Spleen (tissue), 11 donors: Measurements from ENCODE around the gene CHD9NB. TPM values are rescaled to one million over a fixed set of nuclear protein-coding genes. Genes with fewer than 3 reads are reported as not detected.

Experiments
- DNase-seq: peaks from one replicate; pipeline ENCODE4 v3.0.0-alpha.2; 2020
- H3K27ac ChIP-seq, 8 donors: fragments of 200-600 bp; sonication (generic) in 7 of 8; 1 replicate in 4 of 8; 2 replicates in 4 of 8; pipeline versions ENCODE4 v1.5.0 to v1.8.0; 2016 to 2021; ENCODE audit warnings: inconsistent platforms in 4 of 8, mild to moderate bottlenecking in 4 of 8, moderate library complexity in 1 of 8
- H3K27me3 ChIP-seq, 7 donors: fragments of 200-600 bp; sonication (generic) in 6 of 7; replicated peaks in 1 of 7; 1 replicate in 4 of 7; 2 replicates in 3 of 7; pipeline versions ENCODE4 v1.5.0 to v1.8.0; 2016 to 2021; ENCODE audit warnings: inconsistent platforms in 3 of 7, mild to moderate bottlenecking in 1 of 7
- H3K36me3 ChIP-seq, 6 donors: fragments of 200-600 bp; sonication (generic) in 5 of 6; 1 replicate in 4 of 6; 2 replicates in 2 of 6; pipeline versions ENCODE4 v1.5.0 to v1.8.0; 2016 to 2021; ENCODE audit warnings: inconsistent platforms in 2 of 6
- H3K4me1 ChIP-seq, 6 donors: fragments of 200-600 bp; sonication (generic) in 5 of 6; 1 replicate in 3 of 6; 2 replicates in 3 of 6; pipeline versions ENCODE4 v1.5.0 to v1.8.0; 2016 to 2021; ENCODE audit warnings: inconsistent platforms in 3 of 6
- H3K4me3 ChIP-seq, 8 donors: fragments of 200-600 bp; sonication (generic) in 7 of 8; 1 replicate in 4 of 8; 2 replicates in 4 of 8; pipeline versions ENCODE4 v1.5.0 to v1.8.0; 2016 to 2021; ENCODE audit warnings: inconsistent platforms in 4 of 8, mild to moderate bottlenecking in 4 of 8, moderate library complexity in 2 of 8
- H3K9me3 ChIP-seq, 8 donors: fragments of 200-600 bp; sonication (generic) in 7 of 8; 1 replicate in 4 of 8; 2 replicates in 4 of 8; pipeline versions ENCODE4 v1.5.0 to v1.8.0; 2016 to 2021; ENCODE audit warnings: inconsistent platforms in 4 of 8
- POLR2A ChIP-seq, 3 donors: fragments of 450-650 bp; IDR thresholded peaks; one replicate each; pipeline ENCODE4 v1.5.1; 2017; ENCODE audit warnings: antibody characterized with exemption in 3 of 3, mild to moderate bottlenecking in 1 of 3
- POLR2AphosphoS5 ChIP-seq, 3 donors: sonication (generic); formaldehyde crosslinking; IDR thresholded peaks; one replicate each; pipeline ENCODE4 v1.5.1; 2017; ENCODE audit warnings: antibody characterized with exemption in 3 of 3
- WGBS, 5 donors: extraction: QIAGEN DNeasy Blood & Tissue Kit in 3 of 5; methylation state at CpG; one replicate each; pipeline versions ENCODE4 v1.1.5 to v1.1.7; 2013 to 2018; 5-methylcytosine and 5-hydroxymethylcytosine counted together
- intact Hi-C: fragments of 100-400 bp; cut with DNase I; formaldehyde crosslinking; loops from one replicate; pipeline ENCODE4 v1.15.0; 2023; ENCODE audit warnings: low total_unique reads
- polyA plus RNA-seq, 3 donors: library from polyadenylated mRNA; stranded (reverse); fragments of 200-250 nt; gene quantifications; one replicate each; pipeline ENCODE4 v1.2.1, GENCODE V29; 2013
- total RNA-seq, 7 donors: library from RNA; depleted of rRNA in 3 of 7; stranded (reverse); fragments of >200 nt in 3 of 7; fragmentation: NEBNext Ultra II Directional in 4 of 7; extraction: Animal tissue kit (Norgen Biotek cat#: 25700) in 4 of 7; gene quantifications; one replicate each; pipeline versions ENCODE4 v1.1.0 to v1.2.1, GENCODE V29; 2016 to 2021
- TF ChIP-seq, protein P1 (sequence below), 11 experiments: fragments of 200-600 bp in 7 of 11; fragments of 450-650 bp in 4 of 11; sonication (generic) in 4 of 11; IDR thresholded peaks in 8 of 11; conservative IDR thresholded peaks in 3 of 11; 1 replicate in 7 of 11; 2 replicates in 4 of 11; pipeline versions ENCODE4 v1.4.0 to v1.8.0; 2016 to 2021; ENCODE audit warnings: antibody characterized with exemption in 11 of 11, inconsistent platforms in 4 of 11, mild to moderate bottlenecking in 1 of 11
- donor health status: healthy with polysubstance abuse.
- donor health status: DM: no; HTN: no; CAD: no; lungs with moderate emphysema.
- donor health status: DM: no; HTN: no; CAD: no.
- donor health status: Bipolar disorder and iron deficiency.
- donor health status: healthy.
- donor health status: DM: no; HTN: no; CAD: no.
- donor health status: DM: yes; HTN: yes; CAD: no.

CHD9NB gene
- total and polyA plus RNA-seq, 10 donors = 0.10 to 0.27 TPM; not detected in 8

DNA sequence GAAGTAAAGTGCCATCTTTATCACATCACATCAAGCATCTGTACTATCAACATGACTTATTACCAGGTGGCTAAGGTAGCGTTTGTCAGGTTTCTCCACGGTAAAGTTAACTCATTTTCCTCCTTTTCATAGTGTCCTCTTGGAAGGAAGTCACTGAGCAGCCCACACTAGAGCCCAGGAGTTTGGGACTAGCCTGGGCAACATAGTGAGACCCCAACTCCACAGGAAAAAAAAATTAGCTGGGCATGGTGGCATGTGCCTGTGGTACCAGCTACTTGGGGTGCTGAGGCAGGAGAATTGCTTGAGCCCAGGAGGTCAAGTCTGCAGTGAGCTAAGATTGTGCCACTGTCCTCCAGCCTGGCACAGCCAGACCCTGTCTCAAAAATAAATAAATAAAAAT is 15.0 kb upstream of the CHD9NB start:
- Histone ChIP-seq H3K36me3 (no peaks in the 10 kb centered on the region), H3K4me3 (no peak overlapping the region), H3K4me1 (peaks cover 29 to 100% (median 89%) of the 10 kb centered on the region in 6 donors), H3K27ac (peak overlapping the region; percentile 30 to 78 (median 52)), H3K27me3 (no peaks in the 10 kb centered on the region), H3K9me3 (no peaks in the 10 kb centered on the region)
- WGBS, 5 donors = 72 to 89% (median 77%) methylated on average over 2 of the region's 2 CpGs
- TF ChIP-seq POLR2A (IDR thresholded peaks at IDR 0.05) = no peak
- no peak for TF ChIP-seq POLR2AphosphoS5 (IDR thresholded peaks at IDR 0.05)
- TF ChIP-seq, protein P1, sequence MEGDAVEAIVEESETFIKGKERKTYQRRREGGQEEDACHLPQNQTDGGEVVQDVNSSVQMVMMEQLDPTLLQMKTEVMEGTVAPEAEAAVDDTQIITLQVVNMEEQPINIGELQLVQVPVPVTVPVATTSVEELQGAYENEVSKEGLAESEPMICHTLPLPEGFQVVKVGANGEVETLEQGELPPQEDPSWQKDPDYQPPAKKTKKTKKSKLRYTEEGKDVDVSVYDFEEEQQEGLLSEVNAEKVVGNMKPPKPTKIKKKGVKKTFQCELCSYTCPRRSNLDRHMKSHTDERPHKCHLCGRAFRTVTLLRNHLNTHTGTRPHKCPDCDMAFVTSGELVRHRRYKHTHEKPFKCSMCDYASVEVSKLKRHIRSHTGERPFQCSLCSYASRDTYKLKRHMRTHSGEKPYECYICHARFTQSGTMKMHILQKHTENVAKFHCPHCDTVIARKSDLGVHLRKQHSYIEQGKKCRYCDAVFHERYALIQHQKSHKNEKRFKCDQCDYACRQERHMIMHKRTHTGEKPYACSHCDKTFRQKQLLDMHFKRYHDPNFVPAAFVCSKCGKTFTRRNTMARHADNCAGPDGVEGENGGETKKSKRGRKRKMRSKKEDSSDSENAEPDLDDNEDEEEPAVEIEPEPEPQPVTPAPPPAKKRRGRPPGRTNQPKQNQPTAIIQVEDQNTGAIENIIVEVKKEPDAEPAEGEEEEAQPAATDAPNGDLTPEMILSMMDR (IDR thresholded peaks at IDR 0.05 in 8 of 11, conservative IDR thresholded peaks at IDR 0.05 in 3 of 11) = no peak
- no peak for DNase-seq
- intact Hi-C loops = no loop called here

DNA sequence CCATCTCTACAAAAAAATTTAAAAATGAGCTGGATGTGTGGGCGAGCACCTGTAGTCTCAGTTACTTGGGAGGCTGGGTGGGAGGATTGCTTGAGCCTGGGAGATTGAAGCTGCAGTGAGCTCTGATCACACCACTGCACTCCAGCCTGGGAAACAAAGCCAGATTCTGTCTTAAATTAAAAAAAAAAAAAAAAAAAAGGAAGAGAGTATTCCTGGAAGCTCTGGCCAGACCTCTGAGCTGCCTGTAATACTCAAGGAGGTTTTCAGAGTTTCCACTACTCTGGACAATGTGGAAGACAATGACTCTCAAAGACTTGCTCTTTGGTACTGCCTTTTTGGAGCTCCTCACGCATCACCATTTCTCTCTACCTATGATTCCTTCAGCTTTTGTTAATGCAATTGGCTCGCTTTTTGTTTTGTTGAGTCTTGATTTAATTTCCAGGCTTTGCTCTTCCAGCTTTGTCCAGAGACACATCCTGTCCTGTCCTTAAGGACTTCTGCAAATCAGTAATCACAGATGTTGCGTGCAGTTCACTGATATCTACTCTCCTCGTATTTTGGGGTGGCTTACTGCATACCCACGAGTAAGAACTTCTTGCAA is 12.9 kb upstream of the CHD9NB start:
- WGBS, 5 donors = 77 to 88% (median 80%) methylated on average over 6 of the region's 6 CpGs
- intact Hi-C loops = no loop called here
- H3K36me3 ChIP-seq = no peaks in the 10 kb centered on the region
- H3K27ac ChIP-seq = peak overlapping the region in 4 of 8 donors; percentile 48 to 79 (median 62)
- no peaks in the 10 kb centered on the region for H3K9me3 ChIP-seq
- H3K4me3 ChIP-seq = no peak overlapping the region
- H3K27me3 ChIP-seq = no peaks in the 10 kb centered on the region
- DNase-seq = no peak
- TF ChIP-seq POLR2AphosphoS5 (IDR thresholded peaks at IDR 0.05) (no peak), POLR2A (IDR thresholded peaks at IDR 0.05) (no peak)
- TF ChIP-seq, protein P1 (IDR thresholded peaks at IDR 0.05 in 8 of 11, conservative IDR thresholded peaks at IDR 0.05 in 3 of 11) = no peak
- peaks cover 35 to 100% (median 90%) of the 10 kb centered on the region in 6 donors for H3K4me1 ChIP-seq

DNA sequence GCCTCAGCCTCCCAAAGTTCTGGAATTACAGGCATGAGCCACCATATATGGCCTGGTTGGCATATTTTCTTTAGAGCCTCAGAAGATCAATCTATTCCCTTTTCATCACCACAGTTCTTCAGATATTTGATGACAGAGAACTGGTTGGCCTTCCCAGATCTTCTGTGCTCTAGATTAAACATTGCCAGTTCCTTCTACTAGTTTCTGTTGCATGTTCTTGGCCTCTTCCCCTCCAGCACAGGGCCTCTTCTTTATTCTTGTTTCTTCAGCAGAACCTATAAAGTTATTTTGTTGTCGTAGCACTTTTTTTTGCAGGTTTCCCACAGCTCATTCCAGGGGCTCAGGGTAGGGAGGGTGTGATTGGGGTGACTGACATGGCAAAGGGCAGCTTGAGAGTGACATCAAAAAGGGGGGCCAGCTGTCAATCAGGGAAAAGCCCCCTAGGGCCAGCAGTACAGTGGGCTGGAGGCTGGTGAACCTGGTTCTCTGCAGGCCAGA is 11.4 kb upstream of the CHD9NB start:
- DNase-seq = no peak
- Histone ChIP-seq H3K9me3 (no peaks in the 10 kb centered on the region), H3K4me3 (no peak overlapping the region), H3K4me1 (peaks cover 33 to 100% (median 81%) of the 10 kb centered on the region in 6 donors), H3K36me3 (no peaks in the 10 kb centered on the region), H3K27me3 (no peaks in the 10 kb centered on the region), H3K27ac (peak overlapping the region in 6 of 8 donors; percentile 39 to 79 (median 56))
- TF ChIP-seq, protein P1 (IDR thresholded peaks at IDR 0.05 in 8 of 11, conservative IDR thresholded peaks at IDR 0.05 in 3 of 11) = no peak
- TF ChIP-seq POLR2A (IDR thresholded peaks at IDR 0.05) (no peak), POLR2AphosphoS5 (IDR thresholded peaks at IDR 0.05) (no peak)
- intact Hi-C loops = no loop called here
- WGBS, 5 donors = 65 to 85% (median 79%) methylated on average over 1 of the region's 1 CpG

DNA sequence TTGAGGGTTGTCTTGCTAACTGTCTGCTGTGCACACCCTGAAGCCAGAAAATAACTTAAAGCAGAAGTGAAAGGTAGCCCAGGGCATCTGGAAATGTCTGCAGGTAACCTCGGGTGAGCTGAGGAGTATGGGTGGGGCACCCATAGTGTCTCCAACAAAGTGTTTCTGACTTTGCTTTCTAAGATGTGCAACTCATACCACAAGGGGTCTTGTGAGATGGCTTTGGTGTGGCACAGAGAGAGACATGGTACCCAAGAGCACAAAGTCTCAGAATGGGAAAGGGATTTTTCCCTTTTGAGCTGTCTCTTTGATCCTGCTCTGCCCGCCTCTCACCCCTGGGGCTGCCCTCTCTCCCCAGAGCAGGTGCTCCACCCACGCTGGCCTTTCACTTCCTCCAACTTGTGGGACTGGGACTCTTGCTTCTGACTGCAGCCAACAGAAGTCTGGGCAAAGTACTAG is 9.0 kb upstream of the CHD9NB start:
- 10 to 32% (median 21%) methylated on average over 3 of the region's 3 CpGs for WGBS, 5 donors
- H3K4me3 ChIP-seq = peak overlapping the region in 2 of 8 donors; percentile 9 to 44
- intact Hi-C loops = no loop called here
- peak overlapping the region in 6 of 8 donors; percentile 26 to 79 (median 64) for H3K27ac ChIP-seq
- no peaks in the 10 kb centered on the region for H3K36me3 ChIP-seq
- H3K4me1 ChIP-seq = peaks cover 32 to 100% (median 82%) of the 10 kb centered on the region in 6 donors
- DNase-seq = peak; percentile 89
- TF ChIP-seq POLR2AphosphoS5 (IDR thresholded peaks at IDR 0.05) (peak in 2 of 3 donors; percentile 61 to 71), POLR2A (IDR thresholded peaks at IDR 0.05) (no peak)
- TF ChIP-seq, protein P1 (IDR thresholded peaks at IDR 0.05 in 8 of 11, conservative IDR thresholded peaks at IDR 0.05 in 3 of 11) = peak in 1 of 11 experiments; percentile 7
- H3K27me3 ChIP-seq = no peaks in the 10 kb centered on the region
- no peaks in the 10 kb centered on the region for H3K9me3 ChIP-seq
